ENCODE results near the gene PANK1. TPM values are rescaled to one million over a fixed set of nuclear protein-coding genes. Genes with fewer than 3 reads are reported as not detected.

PANK1 gene
- polyA plus RNA-seq, 1 of the 3 experiments (the other 2 are of a cell fraction) = 4.2 TPM

DNA sequence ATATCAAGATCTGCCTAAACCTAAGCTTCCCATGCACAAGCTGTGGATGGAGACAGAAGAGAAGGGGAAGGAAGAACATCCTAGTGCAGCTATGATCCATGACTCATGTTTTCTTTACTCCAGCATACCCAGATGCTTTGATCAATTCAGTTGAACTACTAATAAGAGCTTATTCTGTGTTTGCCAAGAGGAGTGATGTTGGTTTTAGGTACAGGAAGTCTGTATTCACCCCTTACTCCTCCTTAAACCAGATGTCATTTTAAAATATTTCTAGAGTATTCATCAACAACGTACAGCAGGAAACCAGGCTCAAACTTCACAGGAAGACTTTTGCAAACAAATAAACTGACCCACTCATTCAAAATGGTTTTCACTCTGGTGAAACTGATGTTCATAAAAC lies 29.2 kb downstream of the PANK1 start:
- Histone ChIP-seq H3K9me3 (no peaks in the 10 kb centered on the region; the same call in 1 of the 2 replicates), H3F3A (replicated peaks; ENCODE audit: insufficient read depth) (no peaks in the 10 kb centered on the region), H3K9me2 (no peaks in the 10 kb centered on the region), H3K36me3 (replicated peaks in 1 of 2; ENCODE audit: control insufficient read depth in 1 of 2, insufficient read depth in 2 of 2, low read length in 1 of 2) (peaks cover 6 to 8% of the 10 kb centered on the region in 2 experiments), H3K4me2 (no peak overlapping the region), H4K20me1 (ENCODE audit: insufficient read depth) (no peaks in the 10 kb centered on the region), H3K9ac (no peak overlapping the region), H3K4me1 (ENCODE audit: control insufficient read depth in 1 of 2, insufficient read depth in 2 of 2, low read depth in 1 of 2, low read length in 1 of 2) (no peaks in the 10 kb centered on the region), H3K4me3 (ENCODE audit: low read depth in 2 of 2, low read length in 1 of 2) (no peak overlapping the region), H2AFZ (ENCODE audit: low read depth) (no peak overlapping the region), H3K27me3 (ENCODE audit: insufficient read depth) (no peaks in the 10 kb centered on the region), H3K79me2 (ENCODE audit: insufficient read depth) (peaks cover 7% of the 10 kb centered on the region; the same call in 1 of the 2 replicates), H3K27ac (ENCODE audit: low read depth in 2 of 2, low read length in 1 of 2) (peak overlapping the region in 1 of 2 experiments; percentile 9; a peak in 1 of 4 replicates)
- WGBS (ENCODE audit: low lambda C conversion rate) = 80% methylated on average over 1 of the region's 1 CpG
- POLR2A ChIA-PET = no interaction called here
- CTCF ChIA-PET = interaction anchor here (1.3 kb wide), 1 partner anchor 149 kb away, joined by 3 read pairs; no protein-coding TSS in a partner anchor
- TF ChIP-seq POLR2AphosphoS5 (IDR thresholded peaks at IDR 0.05; ENCODE audit: low read depth, low read length) (no peak), ELF1 (IDR thresholded peaks at IDR 0.05) (no peak), FOSL2 (IDR thresholded peaks at IDR 0.05; ENCODE audit: borderline replicate concordance, low read depth) (no peak), MXI1 (IDR thresholded peaks at IDR 0.05; ENCODE audit: low read depth, low read length) (no peak), YY1 (IDR thresholded peaks at IDR 0.05; ENCODE audit: low read depth) (no peak), RCOR1 (IDR thresholded peaks at IDR 0.05; ENCODE audit: low read length) (no peak)
- DNase-seq = no peak

DNA sequence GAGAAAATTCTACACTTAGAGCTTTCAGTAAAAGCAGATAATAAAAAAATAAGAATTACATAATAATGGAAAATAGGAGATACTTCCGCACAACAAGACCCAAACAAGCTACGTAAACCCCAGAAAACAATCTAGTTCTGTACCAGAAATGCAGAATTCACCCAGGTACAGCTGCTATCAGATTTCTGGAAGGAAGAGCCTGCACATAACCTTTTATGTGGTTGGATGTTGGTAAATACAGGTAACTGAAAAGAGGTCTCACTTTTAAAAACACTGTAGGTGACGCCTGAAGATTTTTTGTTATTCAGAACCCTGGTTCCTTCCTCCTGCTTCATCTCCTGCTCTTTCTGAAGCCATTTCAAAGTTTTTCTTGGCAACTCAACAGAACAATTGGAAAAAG lies 29.9 kb downstream of the PANK1 start:
- Histone ChIP-seq H4K20me1 (ENCODE audit: insufficient read depth) (no peaks in the 10 kb centered on the region), H3K4me2 (no peak overlapping the region), H3K4me3 (ENCODE audit: low read depth in 2 of 2, low read length in 1 of 2) (no peak overlapping the region), H3K27ac (ENCODE audit: low read depth in 2 of 2, low read length in 1 of 2) (no peak overlapping the region), H3F3A (replicated peaks; ENCODE audit: insufficient read depth) (no peaks in the 10 kb centered on the region), H3K9me2 (no peaks in the 10 kb centered on the region), H3K9me3 (no peaks in the 10 kb centered on the region; the same call in 1 of the 2 replicates), H3K36me3 (replicated peaks in 1 of 2; ENCODE audit: control insufficient read depth in 1 of 2, insufficient read depth in 2 of 2, low read length in 1 of 2) (peaks cover 13 to 15% of the 10 kb centered on the region in 2 experiments), H2AFZ (ENCODE audit: low read depth) (no peak overlapping the region), H3K4me1 (ENCODE audit: control insufficient read depth in 1 of 2, insufficient read depth in 2 of 2, low read depth in 1 of 2, low read length in 1 of 2) (no peaks in the 10 kb centered on the region), H3K79me2 (ENCODE audit: insufficient read depth) (peaks cover 7% of the 10 kb centered on the region; the same call in 1 of the 2 replicates), H3K27me3 (ENCODE audit: insufficient read depth) (no peaks in the 10 kb centered on the region), H3K9ac (no peak overlapping the region)
- no peak for DNase-seq
- TF ChIP-seq TEAD4 (IDR thresholded peaks at IDR 0.05; ENCODE audit: borderline replicate concordance, insufficient read depth) = no peak
- no peak for TF ChIP-seq FOSL2 (IDR thresholded peaks at IDR 0.05; ENCODE audit: borderline replicate concordance, low read depth)
- no peak for TF ChIP-seq FOXJ3 (CRISPR knock-in tag; IDR thresholded peaks at IDR 0.05)
- TF ChIP-seq, protein P1, sequence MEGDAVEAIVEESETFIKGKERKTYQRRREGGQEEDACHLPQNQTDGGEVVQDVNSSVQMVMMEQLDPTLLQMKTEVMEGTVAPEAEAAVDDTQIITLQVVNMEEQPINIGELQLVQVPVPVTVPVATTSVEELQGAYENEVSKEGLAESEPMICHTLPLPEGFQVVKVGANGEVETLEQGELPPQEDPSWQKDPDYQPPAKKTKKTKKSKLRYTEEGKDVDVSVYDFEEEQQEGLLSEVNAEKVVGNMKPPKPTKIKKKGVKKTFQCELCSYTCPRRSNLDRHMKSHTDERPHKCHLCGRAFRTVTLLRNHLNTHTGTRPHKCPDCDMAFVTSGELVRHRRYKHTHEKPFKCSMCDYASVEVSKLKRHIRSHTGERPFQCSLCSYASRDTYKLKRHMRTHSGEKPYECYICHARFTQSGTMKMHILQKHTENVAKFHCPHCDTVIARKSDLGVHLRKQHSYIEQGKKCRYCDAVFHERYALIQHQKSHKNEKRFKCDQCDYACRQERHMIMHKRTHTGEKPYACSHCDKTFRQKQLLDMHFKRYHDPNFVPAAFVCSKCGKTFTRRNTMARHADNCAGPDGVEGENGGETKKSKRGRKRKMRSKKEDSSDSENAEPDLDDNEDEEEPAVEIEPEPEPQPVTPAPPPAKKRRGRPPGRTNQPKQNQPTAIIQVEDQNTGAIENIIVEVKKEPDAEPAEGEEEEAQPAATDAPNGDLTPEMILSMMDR (IDR thresholded peaks at IDR 0.05) = no peak
- TF ChIP-seq SMC3 (IDR thresholded peaks at IDR 0.05; ENCODE audit: low read depth, low read length) = no peak
- no peak for TF ChIP-seq GATA2 (CRISPR knock-in tag; IDR thresholded peaks at IDR 0.05)
- TF ChIP-seq, protein P2, sequence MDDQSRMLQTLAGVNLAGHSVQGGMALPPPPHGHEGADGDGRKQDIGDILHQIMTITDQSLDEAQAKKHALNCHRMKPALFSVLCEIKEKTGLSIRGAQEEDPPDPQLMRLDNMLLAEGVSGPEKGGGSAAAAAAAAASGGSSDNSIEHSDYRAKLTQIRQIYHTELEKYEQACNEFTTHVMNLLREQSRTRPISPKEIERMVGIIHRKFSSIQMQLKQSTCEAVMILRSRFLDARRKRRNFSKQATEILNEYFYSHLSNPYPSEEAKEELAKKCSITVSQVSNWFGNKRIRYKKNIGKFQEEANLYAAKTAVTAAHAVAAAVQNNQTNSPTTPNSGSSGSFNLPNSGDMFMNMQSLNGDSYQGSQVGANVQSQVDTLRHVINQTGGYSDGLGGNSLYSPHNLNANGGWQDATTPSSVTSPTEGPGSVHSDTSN (IDR thresholded peaks at IDR 0.05) = no peak
- TF ChIP-seq EZH2phosphoT487 (IDR thresholded peaks at IDR 0.05; ENCODE audit: borderline replicate concordance, low read depth) = no peak
- TF ChIP-seq, protein P3, sequence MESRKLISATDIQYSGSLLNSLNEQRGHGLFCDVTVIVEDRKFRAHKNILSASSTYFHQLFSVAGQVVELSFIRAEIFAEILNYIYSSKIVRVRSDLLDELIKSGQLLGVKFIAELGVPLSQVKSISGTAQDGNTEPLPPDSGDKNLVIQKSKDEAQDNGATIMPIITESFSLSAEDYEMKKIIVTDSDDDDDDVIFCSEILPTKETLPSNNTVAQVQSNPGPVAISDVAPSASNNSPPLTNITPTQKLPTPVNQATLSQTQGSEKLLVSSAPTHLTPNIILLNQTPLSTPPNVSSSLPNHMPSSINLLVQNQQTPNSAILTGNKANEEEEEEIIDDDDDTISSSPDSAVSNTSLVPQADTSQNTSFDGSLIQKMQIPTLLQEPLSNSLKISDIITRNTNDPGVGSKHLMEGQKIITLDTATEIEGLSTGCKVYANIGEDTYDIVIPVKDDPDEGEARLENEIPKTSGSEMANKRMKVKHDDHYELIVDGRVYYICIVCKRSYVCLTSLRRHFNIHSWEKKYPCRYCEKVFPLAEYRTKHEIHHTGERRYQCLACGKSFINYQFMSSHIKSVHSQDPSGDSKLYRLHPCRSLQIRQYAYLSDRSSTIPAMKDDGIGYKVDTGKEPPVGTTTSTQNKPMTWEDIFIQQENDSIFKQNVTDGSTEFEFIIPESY (IDR thresholded peaks at IDR 0.05; ENCODE audit: borderline replicate concordance, low read depth) = no peak
- POLR2A ChIA-PET = no interaction called here
- CTCF ChIA-PET = interaction anchor here (1.3 kb wide), 1 partner anchor 148 kb away, joined by 3 read pairs; no protein-coding TSS in a partner anchor
- 99% methylated on average over 3 of the region's 3 CpGs for WGBS (ENCODE audit: low lambda C conversion rate)
